Measurements from ENCODE around the gene AGMAT. TPM values are rescaled to one million over a fixed set of nuclear protein-coding genes. Genes with fewer than 3 reads are reported as not detected.

The AGMAT gene
- total and polyA plus RNA-seq, 2 of the 13 experiments (the other 11 are each of a cell fraction or from before 2014, with no cell fraction given), result 59.1 to 174 TPM

DNA sequence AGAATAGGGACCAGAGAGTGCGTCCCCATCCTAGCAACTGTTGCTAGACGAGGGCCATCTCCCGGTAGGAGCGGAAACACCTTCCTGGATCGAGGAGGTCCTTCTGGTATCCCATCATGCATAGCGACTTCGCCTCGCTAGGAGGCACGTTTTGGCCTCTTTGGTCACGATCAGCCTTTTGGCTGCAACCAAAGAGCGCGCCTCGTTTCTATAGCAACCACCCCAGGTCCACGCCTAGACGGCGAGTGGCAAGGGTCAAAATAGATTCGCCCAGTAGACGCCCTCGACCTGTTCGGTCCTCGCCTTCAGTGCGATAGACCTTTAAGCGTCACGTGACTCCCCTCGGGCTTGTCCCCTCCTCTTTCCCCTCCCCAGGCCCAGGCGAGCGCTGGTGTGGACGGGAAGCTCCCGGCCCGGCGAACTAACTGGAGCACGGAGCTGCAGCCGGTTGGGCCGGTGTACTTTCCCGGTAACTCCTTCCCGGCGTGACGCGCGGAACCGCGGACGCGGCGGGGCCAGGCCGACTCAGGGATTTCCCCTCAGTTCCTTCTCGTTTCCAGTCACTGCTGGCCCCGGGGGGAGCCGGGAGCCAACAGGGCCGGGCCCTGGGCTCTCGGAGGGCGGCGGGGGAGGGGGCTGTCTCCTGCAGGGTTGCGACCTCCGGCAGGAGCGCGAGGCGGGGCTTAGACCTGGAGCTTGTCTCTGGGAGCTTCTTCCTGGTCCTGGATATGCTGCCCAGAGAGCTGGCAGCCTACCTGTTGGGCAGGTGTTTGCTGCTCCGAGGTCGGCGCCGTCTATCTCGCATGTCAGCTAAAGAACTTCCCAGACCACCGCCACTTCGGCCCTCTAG is 58.1 kb downstream of the AGMAT start, which contains the start of gene DNAJC16 (continued):
- TF ChIP-seq, protein P1, sequence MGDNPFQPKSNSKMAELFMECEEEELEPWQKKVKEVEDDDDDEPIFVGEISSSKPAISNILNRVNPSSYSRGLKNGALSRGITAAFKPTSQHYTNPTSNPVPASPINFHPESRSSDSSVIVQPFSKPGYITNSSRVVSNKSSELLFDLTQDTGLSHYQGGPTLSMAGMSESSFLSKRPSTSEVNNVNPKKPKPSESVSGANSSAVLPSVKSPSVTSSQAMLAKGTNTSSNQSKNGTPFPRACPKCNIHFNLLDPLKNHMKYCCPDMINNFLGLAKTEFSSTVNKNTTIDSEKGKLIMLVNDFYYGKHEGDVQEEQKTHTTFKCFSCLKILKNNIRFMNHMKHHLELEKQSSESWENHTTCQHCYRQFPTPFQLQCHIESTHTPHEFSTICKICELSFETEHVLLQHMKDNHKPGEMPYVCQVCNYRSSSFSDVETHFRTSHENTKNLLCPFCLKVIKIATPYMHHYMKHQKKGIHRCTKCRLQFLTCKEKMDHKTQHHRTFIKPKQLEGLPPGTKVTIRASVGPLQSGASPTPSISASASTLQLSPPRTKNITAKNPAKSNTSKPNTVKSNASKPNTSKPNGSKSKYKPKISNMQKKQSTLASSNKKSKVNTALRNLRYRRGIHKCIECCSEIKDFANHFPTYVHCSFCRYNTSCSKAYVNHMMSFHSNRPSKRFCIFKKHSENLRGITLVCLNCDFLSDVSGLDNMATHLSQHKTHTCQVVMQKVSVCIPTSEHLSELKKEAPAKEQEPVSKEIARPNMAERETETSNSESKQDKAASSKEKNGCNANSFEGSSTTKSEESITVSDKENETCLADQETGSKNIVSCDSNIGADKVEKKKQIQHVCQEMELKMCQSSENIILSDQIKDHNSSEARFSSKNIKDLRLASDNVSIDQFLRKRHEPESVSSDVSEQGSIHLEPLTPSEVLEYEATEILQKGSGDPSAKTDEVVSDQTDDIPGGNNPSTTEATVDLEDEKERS (CRISPR knock-in tag; IDR thresholded peaks at IDR 0.05), result no peak
- no peak; the same call in 1 of the 2 replicates for TF ChIP-seq FOXJ3 (CRISPR knock-in tag; IDR thresholded peaks at IDR 0.05; ENCODE audit: borderline replicate concordance)
- TF ChIP-seq, protein P2, sequence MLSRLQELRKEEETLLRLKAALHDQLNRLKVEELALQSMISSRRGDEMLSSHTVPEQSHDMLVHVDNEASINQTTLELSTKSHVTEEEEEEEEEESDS (CRISPR knock-in tag; IDR thresholded peaks at IDR 0.05; ENCODE audit: borderline replicate concordance), result no peak
- TF ChIP-seq JUN (CRISPR knock-in tag; IDR thresholded peaks at IDR 0.05), result no peak
- TF ChIP-seq, protein P3, sequence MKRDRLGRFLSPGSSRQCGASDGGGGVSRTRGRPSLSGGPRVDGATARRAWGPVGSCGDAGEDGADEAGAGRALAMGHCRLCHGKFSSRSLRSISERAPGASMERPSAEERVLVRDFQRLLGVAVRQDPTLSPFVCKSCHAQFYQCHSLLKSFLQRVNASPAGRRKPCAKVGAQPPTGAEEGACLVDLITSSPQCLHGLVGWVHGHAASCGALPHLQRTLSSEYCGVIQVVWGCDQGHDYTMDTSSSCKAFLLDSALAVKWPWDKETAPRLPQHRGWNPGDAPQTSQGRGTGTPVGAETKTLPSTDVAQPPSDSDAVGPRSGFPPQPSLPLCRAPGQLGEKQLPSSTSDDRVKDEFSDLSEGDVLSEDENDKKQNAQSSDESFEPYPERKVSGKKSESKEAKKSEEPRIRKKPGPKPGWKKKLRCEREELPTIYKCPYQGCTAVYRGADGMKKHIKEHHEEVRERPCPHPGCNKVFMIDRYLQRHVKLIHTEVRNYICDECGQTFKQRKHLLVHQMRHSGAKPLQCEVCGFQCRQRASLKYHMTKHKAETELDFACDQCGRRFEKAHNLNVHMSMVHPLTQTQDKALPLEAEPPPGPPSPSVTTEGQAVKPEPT (CRISPR knock-in tag; IDR thresholded peaks at IDR 0.05; ENCODE audit: low read depth), result peak; percentile 92
- no peak for TF ChIP-seq MATR3 (CRISPR knock-in tag; IDR thresholded peaks at IDR 0.05)
- TF ChIP-seq TGIF2 (CRISPR knock-in tag; IDR thresholded peaks at IDR 0.05), result 0 out of 2 replicates have a peak, but pooled peaks have one; percentile 19
- no peak for TF ChIP-seq DPF2 (CRISPR knock-in tag; IDR thresholded peaks at IDR 0.05; ENCODE audit: borderline replicate concordance, low read depth)
- TF ChIP-seq TP53 (CRISPR knock-in tag; conservative IDR thresholded peaks at IDR 0.05), result no peak; the same call in 1 of the 2 replicates
- no peak for TF ChIP-seq ZFP41 (CRISPR knock-in tag; IDR thresholded peaks at IDR 0.05; ENCODE audit: borderline replicate concordance)
- peak; percentile 86 for TF ChIP-seq ZMYM4 (CRISPR knock-in tag; IDR thresholded peaks at IDR 0.05)
- TF ChIP-seq, protein P4, sequence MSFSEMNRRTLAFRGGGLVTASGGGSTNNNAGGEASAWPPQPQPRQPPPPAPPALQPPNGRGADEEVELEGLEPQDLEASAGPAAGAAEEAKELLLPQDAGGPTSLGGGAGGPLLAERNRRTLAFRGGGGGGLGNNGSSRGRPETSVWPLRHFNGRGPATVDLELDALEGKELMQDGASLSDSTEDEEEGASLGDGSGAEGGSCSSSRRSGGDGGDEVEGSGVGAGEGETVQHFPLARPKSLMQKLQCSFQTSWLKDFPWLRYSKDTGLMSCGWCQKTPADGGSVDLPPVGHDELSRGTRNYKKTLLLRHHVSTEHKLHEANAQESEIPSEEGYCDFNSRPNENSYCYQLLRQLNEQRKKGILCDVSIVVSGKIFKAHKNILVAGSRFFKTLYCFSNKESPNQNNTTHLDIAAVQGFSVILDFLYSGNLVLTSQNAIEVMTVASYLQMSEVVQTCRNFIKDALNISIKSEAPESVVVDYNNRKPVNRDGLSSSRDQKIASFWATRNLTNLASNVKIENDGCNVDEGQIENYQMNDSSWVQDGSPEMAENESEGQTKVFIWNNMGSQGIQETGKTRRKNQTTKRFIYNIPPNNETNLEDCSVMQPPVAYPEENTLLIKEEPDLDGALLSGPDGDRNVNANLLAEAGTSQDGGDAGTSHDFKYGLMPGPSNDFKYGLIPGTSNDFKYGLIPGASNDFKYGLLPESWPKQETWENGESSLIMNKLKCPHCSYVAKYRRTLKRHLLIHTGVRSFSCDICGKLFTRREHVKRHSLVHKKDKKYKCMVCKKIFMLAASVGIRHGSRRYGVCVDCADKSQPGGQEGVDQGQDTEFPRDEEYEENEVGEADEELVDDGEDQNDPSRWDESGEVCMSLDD (CRISPR knock-in tag; IDR thresholded peaks at IDR 0.05; ENCODE audit: borderline replicate concordance), result no peak
- TF ChIP-seq ARNTL (CRISPR knock-in tag; IDR thresholded peaks at IDR 0.05), result peak; percentile 73
- peak; percentile 87 for TF ChIP-seq RXRA (CRISPR knock-in tag; IDR thresholded peaks at IDR 0.05)
- TF ChIP-seq YEATS4 (CRISPR knock-in tag; IDR thresholded peaks at IDR 0.05; ENCODE audit: borderline replicate concordance), result no peak; the same call in none of the 2 replicates
- TF ChIP-seq ZBTB38 (CRISPR knock-in tag; IDR thresholded peaks at IDR 0.05), result peak; percentile 61; the same call in 1 of the 2 replicates
- no peak for TF ChIP-seq ZNF616 (CRISPR knock-in tag; IDR thresholded peaks at IDR 0.05; ENCODE audit: low read depth)
- no peak for TF ChIP-seq ZNF205 (CRISPR knock-in tag; IDR thresholded peaks at IDR 0.05)
- TF ChIP-seq, protein P5, sequence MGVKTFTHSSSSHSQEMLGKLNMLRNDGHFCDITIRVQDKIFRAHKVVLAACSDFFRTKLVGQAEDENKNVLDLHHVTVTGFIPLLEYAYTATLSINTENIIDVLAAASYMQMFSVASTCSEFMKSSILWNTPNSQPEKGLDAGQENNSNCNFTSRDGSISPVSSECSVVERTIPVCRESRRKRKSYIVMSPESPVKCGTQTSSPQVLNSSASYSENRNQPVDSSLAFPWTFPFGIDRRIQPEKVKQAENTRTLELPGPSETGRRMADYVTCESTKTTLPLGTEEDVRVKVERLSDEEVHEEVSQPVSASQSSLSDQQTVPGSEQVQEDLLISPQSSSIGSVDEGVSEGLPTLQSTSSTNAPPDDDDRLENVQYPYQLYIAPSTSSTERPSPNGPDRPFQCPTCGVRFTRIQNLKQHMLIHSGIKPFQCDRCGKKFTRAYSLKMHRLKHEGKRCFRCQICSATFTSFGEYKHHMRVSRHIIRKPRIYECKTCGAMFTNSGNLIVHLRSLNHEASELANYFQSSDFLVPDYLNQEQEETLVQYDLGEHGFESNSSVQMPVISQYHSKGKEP (CRISPR knock-in tag; IDR thresholded peaks at IDR 0.05), result no peak
